Ascending aorta (tissue), 2 donors: ENCODE results near the gene SNAP23. TPM values are rescaled to one million over a fixed set of nuclear protein-coding genes. Genes with fewer than 3 reads are reported as not detected.

Experiments
- DNase-seq, 2 donors: peaks; one replicate each; pipeline ENCODE4 v3.0.0-alpha.2; 2019; ENCODE audit warnings: low spot score in 2 of 2
- H3K27ac ChIP-seq, 2 donors: fragments of 200-600 bp; sonication (generic); one replicate each; pipeline ENCODE4 v1.5.1; 2016 to 2017; ENCODE audit warnings: mild to moderate bottlenecking in 1 of 2
- H3K27me3 ChIP-seq: fragments of 200-600 bp; sonication (generic); one replicate; pipeline ENCODE4 v1.5.1; 2017
- H3K36me3 ChIP-seq, 2 donors: fragments of 200-600 bp; sonication (generic); one replicate each; pipeline ENCODE4 v1.5.1; 2016
- H3K4me1 ChIP-seq, 2 donors: fragments of 200-600 bp; sonication (generic); one replicate each; pipeline ENCODE4 v1.5.1; 2016 to 2017; ENCODE audit warnings: mild to moderate bottlenecking in 1 of 2
- H3K4me3 ChIP-seq, 2 donors: fragments of 200-600 bp; sonication (generic); one replicate each; pipeline ENCODE4 v1.5.1; 2016 to 2017; ENCODE audit warnings: mild to moderate bottlenecking in 1 of 2
- H3K9me3 ChIP-seq, 2 donors: fragments of 200-600 bp; sonication (generic); one replicate each; pipeline ENCODE4 v1.5.1; 2016
- intact Hi-C: fragments of 100-400 bp; cut with DNase I; formaldehyde crosslinking; loops from one replicate; pipeline ENCODE4 v1.15.1; 2023
- total RNA-seq: library from RNA; depleted of rRNA; stranded (reverse); fragments of >200 nt; gene quantifications from one replicate; pipeline ENCODE4 v1.1.0, GENCODE V29; 2016
- TF ChIP-seq, protein P1 (sequence below), 3 experiments: fragments of 200-600 bp in 2 of 3; fragments of 450-650 bp in 1 of 3; sonication (generic) in 2 of 3; IDR thresholded peaks; one replicate each; pipeline ENCODE4 v1.5.1; 2016 to 2019; ENCODE audit warnings: antibody characterized with exemption in 3 of 3, mild to moderate bottlenecking in 1 of 3, moderate library complexity in 1 of 3

The SNAP23 gene
- total RNA-seq, 1 donor from 2014 or later: 31.8 TPM

DNA sequence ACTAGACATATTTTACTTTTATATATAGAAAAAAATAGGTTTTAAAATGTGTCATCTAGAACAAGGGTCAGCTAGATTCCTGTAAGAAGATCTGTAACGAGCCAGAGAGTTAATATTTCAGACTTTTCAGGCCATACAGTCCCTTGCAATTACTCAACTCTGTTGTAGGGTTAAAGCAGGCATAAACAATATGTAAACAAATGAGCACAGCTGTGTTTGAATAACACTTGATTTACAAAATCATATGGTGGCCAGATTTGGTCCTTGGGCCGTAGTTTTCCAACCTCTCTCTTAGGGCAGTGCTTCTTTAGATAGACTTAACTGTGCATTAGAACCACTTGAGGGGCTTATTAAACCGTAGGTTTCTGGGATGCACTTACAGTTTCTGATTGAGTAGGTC is 33.5 kb downstream of the SNAP23 start:
- Histone ChIP-seq H3K27ac (no peak overlapping the region), H3K4me1 (no peaks in the 10 kb centered on the region), H3K27me3 (no peaks in the 10 kb centered on the region), H3K4me3 (no peak overlapping the region), H3K36me3 (peaks cover 55 to 72% of the 10 kb centered on the region in 2 donors), H3K9me3 (no peaks in the 10 kb centered on the region)
- intact Hi-C loops: no loop called here
- no peak for DNase-seq
- TF ChIP-seq, protein P1, sequence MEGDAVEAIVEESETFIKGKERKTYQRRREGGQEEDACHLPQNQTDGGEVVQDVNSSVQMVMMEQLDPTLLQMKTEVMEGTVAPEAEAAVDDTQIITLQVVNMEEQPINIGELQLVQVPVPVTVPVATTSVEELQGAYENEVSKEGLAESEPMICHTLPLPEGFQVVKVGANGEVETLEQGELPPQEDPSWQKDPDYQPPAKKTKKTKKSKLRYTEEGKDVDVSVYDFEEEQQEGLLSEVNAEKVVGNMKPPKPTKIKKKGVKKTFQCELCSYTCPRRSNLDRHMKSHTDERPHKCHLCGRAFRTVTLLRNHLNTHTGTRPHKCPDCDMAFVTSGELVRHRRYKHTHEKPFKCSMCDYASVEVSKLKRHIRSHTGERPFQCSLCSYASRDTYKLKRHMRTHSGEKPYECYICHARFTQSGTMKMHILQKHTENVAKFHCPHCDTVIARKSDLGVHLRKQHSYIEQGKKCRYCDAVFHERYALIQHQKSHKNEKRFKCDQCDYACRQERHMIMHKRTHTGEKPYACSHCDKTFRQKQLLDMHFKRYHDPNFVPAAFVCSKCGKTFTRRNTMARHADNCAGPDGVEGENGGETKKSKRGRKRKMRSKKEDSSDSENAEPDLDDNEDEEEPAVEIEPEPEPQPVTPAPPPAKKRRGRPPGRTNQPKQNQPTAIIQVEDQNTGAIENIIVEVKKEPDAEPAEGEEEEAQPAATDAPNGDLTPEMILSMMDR (IDR thresholded peaks at IDR 0.05): no peak

DNA sequence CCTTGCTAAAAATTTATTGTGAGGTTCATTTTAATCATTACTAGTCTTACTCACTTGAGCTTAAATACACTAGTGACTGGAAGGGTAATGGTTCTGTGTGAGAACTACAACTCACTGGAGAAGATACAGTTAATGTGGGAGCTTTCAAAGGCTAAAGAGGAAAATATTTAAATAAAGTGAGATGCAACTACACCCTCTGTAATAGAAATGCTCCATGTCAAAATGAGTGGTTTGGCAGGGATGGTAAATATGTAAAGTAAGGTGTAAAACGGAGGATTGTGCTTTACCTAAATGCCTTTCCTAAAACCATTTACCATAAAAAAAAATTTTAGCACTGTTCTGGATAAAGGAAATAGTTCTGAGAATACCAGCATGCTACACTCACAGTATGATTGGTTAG is 37.8 kb downstream of the SNAP23 start:
- H3K27me3 ChIP-seq: no peaks in the 10 kb centered on the region
- intact Hi-C loops: no loop called here
- no peaks in the 10 kb centered on the region for H3K9me3 ChIP-seq
- DNase-seq: no peak
- no peaks in the 10 kb centered on the region for H3K4me1 ChIP-seq
- H3K4me3 ChIP-seq: no peak overlapping the region
- TF ChIP-seq, protein P1 (IDR thresholded peaks at IDR 0.05): no peak
- no peak overlapping the region for H3K27ac ChIP-seq
- peaks cover 41 to 58% of the 10 kb centered on the region in 2 donors for H3K36me3 ChIP-seq

DNA sequence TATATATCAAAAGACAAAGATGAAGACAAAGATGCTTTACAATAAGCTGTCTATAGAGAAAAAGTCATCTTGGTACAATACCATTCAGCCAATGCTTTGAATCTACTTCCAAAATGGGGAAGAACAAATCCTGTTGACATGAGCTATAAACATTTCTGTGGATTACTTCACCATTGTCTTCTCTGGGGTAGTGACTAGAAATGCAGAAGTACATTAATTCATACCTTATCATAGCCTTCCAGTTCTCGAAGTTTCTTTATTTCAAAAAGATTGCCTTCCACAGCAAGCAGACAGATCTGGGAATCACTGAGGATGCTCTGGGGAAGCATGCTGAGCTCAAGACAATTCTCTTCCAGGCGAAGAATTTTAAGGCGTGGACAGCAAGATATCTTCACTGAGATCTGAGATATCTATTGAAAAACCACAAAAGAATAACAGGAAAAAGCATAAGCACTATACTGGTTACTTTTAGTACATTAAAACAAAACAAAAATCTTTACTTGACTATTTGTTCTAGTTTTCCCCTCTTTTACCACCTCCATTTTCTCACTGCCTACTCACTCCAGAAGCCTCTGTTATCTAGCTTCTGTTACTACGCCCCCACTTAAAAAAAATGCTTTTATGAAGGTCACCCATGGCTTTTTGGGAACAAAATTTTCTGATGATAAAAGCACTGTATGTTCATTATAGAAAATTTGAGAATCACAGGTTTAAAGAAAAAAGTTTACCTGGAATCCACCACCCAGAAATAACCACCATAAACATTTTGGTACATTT is 49.6 kb downstream of the SNAP23 start:
- Histone ChIP-seq H3K27ac (no peak overlapping the region), H3K4me3 (no peak overlapping the region), H3K36me3 (peaks cover 24 to 31% of the 10 kb centered on the region in 2 donors), H3K4me1 (peaks cover 0 to 20% of the 10 kb centered on the region in 2 donors), H3K9me3 (no peaks in the 10 kb centered on the region), H3K27me3 (no peaks in the 10 kb centered on the region)
- DNase-seq: no peak
- intact Hi-C loops: loop anchor here (10.0 kb wide), 1 partner anchor 270 kb away; the partner anchor contains the start of genes GANC and TMEM87A
- TF ChIP-seq, protein P1 (IDR thresholded peaks at IDR 0.05): no peak

DNA sequence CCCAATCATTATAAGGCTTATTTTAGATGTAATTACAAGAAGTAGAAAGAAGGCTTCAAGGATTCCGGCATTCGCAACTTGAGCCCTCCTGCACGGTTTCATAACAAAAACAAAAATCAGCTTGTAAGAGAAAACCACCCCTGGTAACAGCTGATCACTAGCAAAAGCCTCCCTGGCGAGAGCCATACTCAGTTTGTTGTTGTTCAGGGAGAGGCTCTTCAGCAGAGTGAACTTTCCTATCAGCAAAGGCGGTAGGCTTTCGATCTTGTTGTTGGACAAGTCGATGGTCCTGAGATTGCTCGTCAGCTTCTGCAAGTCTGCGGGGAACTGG is 52.4 kb downstream of the SNAP23 start:
- peaks cover 10 to 22% of the 10 kb centered on the region in 2 donors for H3K36me3 ChIP-seq
- intact Hi-C loops: loop anchor here (2.0 to 10.0 kb wide), 4 partner anchors 27 to 273 kb away; partner anchors contain the start of genes GANC, STARD9, TMEM87A and ZNF106
- TF ChIP-seq, protein P1 (IDR thresholded peaks at IDR 0.05): no peak
- no peaks in the 10 kb centered on the region for H3K9me3 ChIP-seq
- DNase-seq: no peak
- peak overlapping the region; percentile 81 to 92 for H3K4me3 ChIP-seq
- peaks cover 0 to 22% of the 10 kb centered on the region in 2 donors for H3K4me1 ChIP-seq
- no peaks in the 10 kb centered on the region for H3K27me3 ChIP-seq
- H3K27ac ChIP-seq: peak overlapping the region; percentile 92 to 94

DNA sequence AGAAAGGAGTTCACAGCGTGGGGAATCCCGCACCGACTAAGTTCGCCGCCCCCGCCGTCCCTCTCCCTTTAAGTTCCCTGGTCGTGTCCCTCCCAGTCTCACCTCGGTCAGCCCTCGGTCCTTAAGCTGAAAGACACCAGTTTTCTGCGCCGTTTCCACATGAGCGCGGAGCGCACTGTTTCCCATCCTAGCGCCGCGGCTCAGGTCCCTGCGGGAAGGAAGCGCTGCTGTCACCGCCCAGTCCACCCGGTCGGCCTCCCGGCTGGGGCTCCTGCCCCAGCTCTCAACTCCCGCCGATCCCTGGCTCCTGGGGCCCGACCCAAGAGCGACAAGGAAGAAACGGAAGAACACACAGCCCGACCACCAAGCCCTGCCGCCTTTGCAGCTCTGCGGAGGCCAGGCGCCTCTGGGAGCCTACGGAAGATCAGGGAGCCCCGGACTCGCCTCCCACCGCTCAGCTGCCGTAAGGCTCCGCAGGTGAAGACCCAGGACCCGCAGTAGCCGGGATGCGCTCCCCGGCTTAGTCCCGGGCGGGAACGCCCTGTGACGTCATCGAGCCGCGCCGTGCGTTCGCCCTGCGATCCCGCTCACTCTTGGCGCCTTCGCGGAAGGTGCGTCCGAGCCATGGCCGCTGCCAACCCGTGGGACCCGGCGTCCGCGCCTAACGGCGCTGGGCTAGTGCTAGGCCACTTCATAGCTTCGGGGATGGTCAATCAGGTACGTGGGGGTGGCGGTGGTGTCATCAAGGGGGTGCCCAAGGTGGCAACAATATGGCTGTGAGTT is 53.0 kb downstream of the SNAP23 start, which contains the start of the genes HAUS2 and LRRC57:
TSS of gene HAUS2 (plus strand) at position 590 of the 783 bp plus-strand sequence. CDS start at position 625, 35 bp downstream.
TSS of gene LRRC57 (minus strand) at position 545 of the 783 bp plus-strand sequence. CDS start at position 186, 359 bp downstream.
- Histone ChIP-seq H3K4me3 (peak within 1 kb of the TSS; percentile 81 to 92), H3K27me3 (no peaks in the 10 kb centered on the region), H3K4me1 (peaks cover 0 to 22% of the 10 kb centered on the region in 2 donors), H3K36me3 (peaks cover 5 to 17% of the 10 kb centered on the region in 2 donors), H3K27ac (peak within 1 kb of the TSS; percentile 92 to 94), H3K9me3 (no peaks in the 10 kb centered on the region)
- intact Hi-C loops: loop anchor here (2.0 to 10.0 kb wide), 4 partner anchors 26 to 274 kb away; partner anchors contain the start of genes GANC, STARD9, TMEM87A and ZNF106
- peak; percentile 36 to 90 for DNase-seq
- TF ChIP-seq, protein P1 (IDR thresholded peaks at IDR 0.05): no peak
